Neural cell (in vitro differentiated cells): ENCODE data around the gene RSF1. TPM values are rescaled to one million over a fixed set of nuclear protein-coding genes. Genes with fewer than 3 reads are reported as not detected.

Experiments used
- H2AFZ ChIP-seq: fragments of 200-600, 300-800 bp; sonication (generic), shearing (Covaris generic); 2 replicates; pipeline ENCODE4 v1.6.0; 2014; ENCODE audit warnings: low read depth, mild to moderate bottlenecking, antibody characterized with exemption, low read length, moderate library complexity
- H3F3A ChIP-seq: fragments of 200-600 bp; shearing (Covaris generic); 2 replicates; pipeline ENCODE4 v1.6.1; 2016; ENCODE audit warnings: mild to moderate bottlenecking, moderate library complexity, mixed read lengths, antibody characterized with exemption, low read length; ENCODE audit not compliant: insufficient read depth, poor library complexity, severe bottlenecking
- H3K27ac ChIP-seq: fragments of 200-600, 300-800 bp; sonication (generic), shearing (Covaris generic); 2 replicates; pipeline ENCODE4 v1.5.1; 2014; ENCODE audit warnings: mild to moderate bottlenecking, low read length, moderate library complexity
- H3K27me3 ChIP-seq: fragments of 300-800, 200-600 bp; sonication (generic), shearing (Covaris generic); 2 replicates; pipeline ENCODE4 v1.6.0; 2014; ENCODE audit warnings: mild to moderate bottlenecking, low read depth, low read length, moderate library complexity; ENCODE audit not compliant: insufficient read depth
- H3K36me3 ChIP-seq: fragments of 300-800, 200-600 bp; sonication (generic), shearing (Covaris generic); 2 replicates; pipeline ENCODE4 v1.5.1; 2014; ENCODE audit warnings: mild to moderate bottlenecking, antibody characterized with exemption, low read length, moderate library complexity; ENCODE audit not compliant: insufficient read depth
- H3K4me2 ChIP-seq: fragments of 300-800, 200-600 bp; sonication (generic), shearing (Covaris generic); 2 replicates; pipeline ENCODE4 v1.6.0; 2014; ENCODE audit warnings: mild to moderate bottlenecking, low read length
- H3K4me3 ChIP-seq: fragments of 300-800, 200-600 bp; sonication (generic), shearing (Covaris generic); 2 replicates; pipeline ENCODE4 v1.5.1; 2014; ENCODE audit warnings: mild to moderate bottlenecking, low read length, moderate library complexity
- H3K79me2 ChIP-seq: fragments of 200-600 bp; shearing (Covaris generic); replicated peaks from 2 replicates; pipeline ENCODE4 v1.6.0; 2014; ENCODE audit warnings: mild to moderate bottlenecking, low read length, moderate library complexity; ENCODE audit not compliant: insufficient read depth
- H3K9ac ChIP-seq: fragments of 300-800, 200-600 bp; sonication (generic), shearing (Covaris generic); 2 replicates; pipeline ENCODE4 v1.6.1; 2016; ENCODE audit warnings: mild to moderate bottlenecking, low read length, mixed read lengths
- H3K9me2 ChIP-seq: fragments of 200-600 bp; shearing (Covaris generic); 2 replicates; pipeline ENCODE4 v1.6.1; 2016; ENCODE audit warnings: mild to moderate bottlenecking, low read length, mixed read lengths; ENCODE audit not compliant: insufficient read depth
- H3K9me3 ChIP-seq: fragments of 200-600, 300-800 bp; sonication (generic), shearing (Covaris generic); 2 replicates; pipeline ENCODE4 v1.6.1; 2016; ENCODE audit warnings: mild to moderate bottlenecking, mixed run types, low read length, moderate library complexity, mixed read lengths
- H4K20me1 ChIP-seq: fragments of 200-600 bp; shearing (Covaris generic); 2 replicates; pipeline ENCODE4 v1.6.1; 2016; ENCODE audit warnings: mild to moderate bottlenecking, mixed run types; ENCODE audit not compliant: insufficient read depth
- EP300 ChIP-seq: fragments of 450-650 bp; conservative IDR thresholded peaks from 2 replicates; pipeline ENCODE4 v1.6.1; 2014; ENCODE audit warnings: antibody characterized with exemption, mild to moderate bottlenecking, moderate library complexity; ENCODE audit not compliant: poor library complexity, severe bottlenecking
- EZH2 ChIP-seq: fragments of 200-600, 300-800 bp; shearing (Covaris generic), sonication (generic); IDR thresholded peaks from 2 replicates; pipeline ENCODE4 v1.6.1; 2014; ENCODE audit warnings: antibody characterized with exemption, low read length, borderline replicate concordance, mild to moderate bottlenecking; ENCODE audit not compliant: insufficient read depth, poor library complexity, severe bottlenecking
- MXI1 ChIP-seq: fragments of 450-650 bp; conservative IDR thresholded peaks from 2 replicates; pipeline ENCODE4 v1.6.1; 2014; ENCODE audit warnings: antibody characterized with exemption, mild to moderate bottlenecking; ENCODE audit not compliant: poor library complexity, severe bottlenecking
- POLR2AphosphoS5 ChIP-seq: IDR thresholded peaks from 2 replicates; pipeline ENCODE4 v1.6.1; 2012
- RAD21 ChIP-seq: fragments of 450-650 bp; conservative IDR thresholded peaks from 2 replicates; pipeline ENCODE4 v1.6.1; 2014; ENCODE audit warnings: antibody characterized with exemption, mild to moderate bottlenecking, moderate library complexity
- SMC3 ChIP-seq: fragments of 450-650 bp; conservative IDR thresholded peaks from 2 replicates; pipeline ENCODE4 v1.6.1; 2014; ENCODE audit warnings: antibody characterized with exemption, mild to moderate bottlenecking, moderate library complexity; ENCODE audit not compliant: poor library complexity
- polyA plus RNA-seq: library from polyadenylated mRNA; depleted of rRNA; stranded (reverse); fragments of >200 nt; gene quantifications from 2 replicates; pipeline ENCODE4 v1.2.3, GENCODE V29; 2014
- TF ChIP-seq, protein P1 (sequence below): fragments of 450-650 bp; IDR thresholded peaks from 2 replicates; pipeline ENCODE4 v1.5.1; 2014; ENCODE audit warnings: antibody characterized with exemption, mild to moderate bottlenecking, moderate library complexity; ENCODE audit not compliant: poor library complexity, severe bottlenecking
- TF ChIP-seq, protein P2 (sequence below): IDR thresholded peaks from 2 replicates; pipeline ENCODE4 v1.6.1; 2012; ENCODE audit warnings: borderline replicate concordance

The RSF1 gene
- polyA plus RNA-seq, 1 donor from 2014 or later = 19.1 TPM

DNA sequence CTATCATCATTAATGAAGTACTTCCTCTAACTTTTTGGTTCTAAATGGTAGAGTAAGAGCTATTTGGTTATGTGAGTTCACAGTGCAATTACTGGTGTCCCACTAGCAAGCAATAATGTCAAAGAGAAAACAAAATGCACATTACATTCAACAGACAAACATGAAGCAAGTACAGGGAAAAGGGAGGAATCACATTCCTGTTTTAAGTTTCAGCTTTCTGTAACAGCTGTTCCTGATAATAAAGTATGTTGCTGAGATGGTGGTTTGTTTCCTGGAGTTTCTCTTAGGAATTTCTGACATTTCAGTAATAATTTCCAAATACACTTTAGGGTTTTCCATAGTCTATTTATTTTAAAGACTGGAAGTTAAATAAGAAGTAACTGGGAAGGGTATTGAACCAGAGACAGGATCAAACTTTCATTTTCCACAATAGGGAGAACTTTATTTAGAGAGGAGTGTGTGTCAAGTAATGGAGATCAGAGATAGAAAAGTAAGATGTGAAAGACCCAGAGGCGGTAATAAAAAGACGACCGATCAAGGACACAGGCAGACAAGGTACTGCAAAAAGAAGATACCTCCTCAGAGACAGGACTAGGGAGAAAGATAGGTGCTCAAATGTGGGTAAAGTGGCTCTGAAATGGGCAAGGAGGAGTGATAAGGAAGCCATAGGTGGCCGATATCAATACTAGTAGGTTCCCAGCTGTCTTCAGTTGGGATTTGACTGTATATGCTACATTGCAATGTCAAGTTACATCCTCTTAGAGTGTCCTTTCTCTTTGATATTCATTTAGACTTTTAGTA lies 162.1 kb downstream of the RSF1 start:
- no peak overlapping the region for H3K27ac ChIP-seq
- TF ChIP-seq EP300 (no peak), MXI1 (no peak), POLR2AphosphoS5 (no peak), SMC3 (no peak), RAD21 (no peak), EZH2 (no peak)
- TF ChIP-seq, protein P1, sequence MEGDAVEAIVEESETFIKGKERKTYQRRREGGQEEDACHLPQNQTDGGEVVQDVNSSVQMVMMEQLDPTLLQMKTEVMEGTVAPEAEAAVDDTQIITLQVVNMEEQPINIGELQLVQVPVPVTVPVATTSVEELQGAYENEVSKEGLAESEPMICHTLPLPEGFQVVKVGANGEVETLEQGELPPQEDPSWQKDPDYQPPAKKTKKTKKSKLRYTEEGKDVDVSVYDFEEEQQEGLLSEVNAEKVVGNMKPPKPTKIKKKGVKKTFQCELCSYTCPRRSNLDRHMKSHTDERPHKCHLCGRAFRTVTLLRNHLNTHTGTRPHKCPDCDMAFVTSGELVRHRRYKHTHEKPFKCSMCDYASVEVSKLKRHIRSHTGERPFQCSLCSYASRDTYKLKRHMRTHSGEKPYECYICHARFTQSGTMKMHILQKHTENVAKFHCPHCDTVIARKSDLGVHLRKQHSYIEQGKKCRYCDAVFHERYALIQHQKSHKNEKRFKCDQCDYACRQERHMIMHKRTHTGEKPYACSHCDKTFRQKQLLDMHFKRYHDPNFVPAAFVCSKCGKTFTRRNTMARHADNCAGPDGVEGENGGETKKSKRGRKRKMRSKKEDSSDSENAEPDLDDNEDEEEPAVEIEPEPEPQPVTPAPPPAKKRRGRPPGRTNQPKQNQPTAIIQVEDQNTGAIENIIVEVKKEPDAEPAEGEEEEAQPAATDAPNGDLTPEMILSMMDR = no peak
- TF ChIP-seq, protein P2, sequence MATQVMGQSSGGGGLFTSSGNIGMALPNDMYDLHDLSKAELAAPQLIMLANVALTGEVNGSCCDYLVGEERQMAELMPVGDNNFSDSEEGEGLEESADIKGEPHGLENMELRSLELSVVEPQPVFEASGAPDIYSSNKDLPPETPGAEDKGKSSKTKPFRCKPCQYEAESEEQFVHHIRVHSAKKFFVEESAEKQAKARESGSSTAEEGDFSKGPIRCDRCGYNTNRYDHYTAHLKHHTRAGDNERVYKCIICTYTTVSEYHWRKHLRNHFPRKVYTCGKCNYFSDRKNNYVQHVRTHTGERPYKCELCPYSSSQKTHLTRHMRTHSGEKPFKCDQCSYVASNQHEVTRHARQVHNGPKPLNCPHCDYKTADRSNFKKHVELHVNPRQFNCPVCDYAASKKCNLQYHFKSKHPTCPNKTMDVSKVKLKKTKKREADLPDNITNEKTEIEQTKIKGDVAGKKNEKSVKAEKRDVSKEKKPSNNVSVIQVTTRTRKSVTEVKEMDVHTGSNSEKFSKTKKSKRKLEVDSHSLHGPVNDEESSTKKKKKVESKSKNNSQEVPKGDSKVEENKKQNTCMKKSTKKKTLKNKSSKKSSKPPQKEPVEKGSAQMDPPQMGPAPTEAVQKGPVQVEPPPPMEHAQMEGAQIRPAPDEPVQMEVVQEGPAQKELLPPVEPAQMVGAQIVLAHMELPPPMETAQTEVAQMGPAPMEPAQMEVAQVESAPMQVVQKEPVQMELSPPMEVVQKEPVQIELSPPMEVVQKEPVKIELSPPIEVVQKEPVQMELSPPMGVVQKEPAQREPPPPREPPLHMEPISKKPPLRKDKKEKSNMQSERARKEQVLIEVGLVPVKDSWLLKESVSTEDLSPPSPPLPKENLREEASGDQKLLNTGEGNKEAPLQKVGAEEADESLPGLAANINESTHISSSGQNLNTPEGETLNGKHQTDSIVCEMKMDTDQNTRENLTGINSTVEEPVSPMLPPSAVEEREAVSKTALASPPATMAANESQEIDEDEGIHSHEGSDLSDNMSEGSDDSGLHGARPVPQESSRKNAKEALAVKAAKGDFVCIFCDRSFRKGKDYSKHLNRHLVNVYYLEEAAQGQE = no peak
- no peak overlapping the region for H3K9ac ChIP-seq
- H3K36me3 ChIP-seq = no peaks in the 10 kb centered on the region
- H3K79me2 ChIP-seq = no peaks in the 10 kb centered on the region
- no peak overlapping the region for H3K4me2 ChIP-seq
- no peaks in the 10 kb centered on the region for H3K27me3 ChIP-seq
- no peaks in the 10 kb centered on the region for H3K9me2 ChIP-seq
- no peaks in the 10 kb centered on the region for H4K20me1 ChIP-seq
- H3F3A ChIP-seq = no peaks in the 10 kb centered on the region
- H3K4me3 ChIP-seq = no peak overlapping the region
- H2AFZ ChIP-seq = no peak overlapping the region
- H3K9me3 ChIP-seq = no peaks in the 10 kb centered on the region

DNA sequence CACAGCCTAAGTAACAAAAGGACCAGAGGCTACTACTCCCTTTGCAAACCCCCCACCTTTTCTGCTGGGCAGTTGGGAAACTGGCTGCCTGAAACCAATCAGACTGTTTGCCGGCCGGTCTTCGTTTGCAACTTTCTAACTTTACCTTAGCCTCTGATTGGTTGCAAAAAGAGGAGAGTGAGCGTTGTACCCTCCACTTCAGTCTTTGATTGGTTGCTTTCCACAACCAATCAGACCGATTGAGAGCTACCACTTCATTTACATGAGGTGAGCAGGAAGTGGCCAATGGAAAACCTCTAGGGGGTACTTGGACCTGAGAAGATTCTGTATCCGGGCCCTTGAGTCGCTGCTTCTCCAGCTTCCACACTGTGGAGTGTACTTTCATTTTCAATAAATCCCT lies 164.2 kb downstream of the RSF1 start:
- H3K4me2 ChIP-seq = no peak overlapping the region
- H3K4me3 ChIP-seq = no peak overlapping the region
- H3K36me3 ChIP-seq = no peaks in the 10 kb centered on the region
- TF ChIP-seq RAD21 = no peak
- no peak overlapping the region for H2AFZ ChIP-seq
- H3K9me3 ChIP-seq = no peaks in the 10 kb centered on the region
- no peaks in the 10 kb centered on the region for H3K27me3 ChIP-seq
- no peaks in the 10 kb centered on the region for H4K20me1 ChIP-seq
- no peak overlapping the region for H3K27ac ChIP-seq
- no peaks in the 10 kb centered on the region for H3K9me2 ChIP-seq
- no peaks in the 10 kb centered on the region for H3F3A ChIP-seq
- H3K79me2 ChIP-seq = no peaks in the 10 kb centered on the region
- no peak overlapping the region for H3K9ac ChIP-seq
